ENCODE measurements around the gene ENAH. TPM values are rescaled to one million over a fixed set of nuclear protein-coding genes. Genes with fewer than 3 reads are reported as not detected.

The ENAH gene
- total and polyA plus RNA-seq, 10 donors: 5.1 to 98.1 (median 44.8) TPM

GRCh38 chr1:225477296-225477911 lies 175.5 kb downstream of the ENAH start:
- Histone ChIP-seq H3K4me3 (no peak overlapping the region), H3K36me3 (no peaks in the 10 kb centered on the region), H3K4me1 (peaks cover 8 to 84% (median 29%) of the 10 kb centered on the region in 6 donors), H3K27me3 (replicated peaks in 1 of 7) (no peaks in the 10 kb centered on the region), H3K9me3 (no peaks in the 10 kb centered on the region), H3K27ac (no peak overlapping the region)
- TF ChIP-seq CTCF (IDR thresholded peaks at IDR 0.05 in 8 of 11, conservative IDR thresholded peaks at IDR 0.05 in 3 of 11) (no peak), POLR2AphosphoS5 (IDR thresholded peaks at IDR 0.05) (no peak), POLR2A (IDR thresholded peaks at IDR 0.05) (no peak)
- intact Hi-C loops (cut with DNase I; ENCODE audit: low total_unique reads): loop anchor here (5.0 kb wide), 2 partner anchors 305 to 370 kb away; no protein-coding TSS in a partner anchor
- DNase-seq: no peak
- WGBS, 5 donors: 84 to 90% (median 87%) methylated on average over 6 of the region's 6 CpGs

GRCh38 chr1:225476538-225476988 lies 176.4 kb downstream of the ENAH start:
- TF ChIP-seq POLR2A (IDR thresholded peaks at IDR 0.05) (no peak), POLR2AphosphoS5 (IDR thresholded peaks at IDR 0.05) (no peak), CTCF (IDR thresholded peaks at IDR 0.05 in 8 of 11, conservative IDR thresholded peaks at IDR 0.05 in 3 of 11) (no peak)
- Histone ChIP-seq H3K9me3 (no peaks in the 10 kb centered on the region), H3K27ac (no peak overlapping the region), H3K36me3 (no peaks in the 10 kb centered on the region), H3K4me1 (peaks cover 8 to 79% (median 29%) of the 10 kb centered on the region in 6 donors), H3K27me3 (replicated peaks in 1 of 7) (no peaks in the 10 kb centered on the region), H3K4me3 (no peak overlapping the region)
- no peak for DNase-seq
- intact Hi-C loops (cut with DNase I; ENCODE audit: low total_unique reads): loop anchor here (5.0 kb wide), 2 partner anchors 306 to 371 kb away; no protein-coding TSS in a partner anchor
- 72 to 82% (median 72%) methylated on average over 5 of the region's 5 CpGs for WGBS, 5 donors

GRCh38 chr1:225476100-225476511 lies 176.8 kb downstream of the ENAH start:
- no peak overlapping the region for H3K4me3 ChIP-seq
- TF ChIP-seq POLR2A (IDR thresholded peaks at IDR 0.05) (no peak), CTCF (IDR thresholded peaks at IDR 0.05 in 8 of 11, conservative IDR thresholded peaks at IDR 0.05 in 3 of 11) (no peak), POLR2AphosphoS5 (IDR thresholded peaks at IDR 0.05) (no peak)
- no peaks in the 10 kb centered on the region for H3K27me3 ChIP-seq (replicated peaks in 1 of 7)
- no peak overlapping the region for H3K27ac ChIP-seq
- H3K4me1 ChIP-seq: peaks cover 8 to 74% (median 25%) of the 10 kb centered on the region in 6 donors
- WGBS, 5 donors: 86 to 99% (median 91%) methylated on average over 7 of the region's 7 CpGs
- DNase-seq: no peak
- H3K36me3 ChIP-seq: no peaks in the 10 kb centered on the region
- H3K9me3 ChIP-seq: no peaks in the 10 kb centered on the region
- intact Hi-C loops (cut with DNase I; ENCODE audit: low total_unique reads): loop anchor here (5.0 kb wide), 2 partner anchors 306 to 371 kb away; no protein-coding TSS in a partner anchor
